Fibroblast of lung (primary cell): ENCODE measurements around the gene AGK.

Experiments used
- CTCF ChIP-seq, 2 donors: IDR thresholded peaks in 1 of 2; conservative IDR thresholded peaks in 1 of 2; 1 replicate in 1 of 2; 2 replicates in 1 of 2; pipeline ENCODE4 v1.5.1; 2011 to 2012; ENCODE audit warnings: low read length in 2 of 2, control low read depth in 1 of 2, inconsistent platforms in 1 of 2, low read depth in 1 of 2, mild to moderate bottlenecking in 1 of 2
- EZH2 ChIP-seq: IDR thresholded peaks from 2 replicates; pipeline ENCODE4 v1.5.1; 2012; ENCODE audit warnings: low read length, control low read depth, mild to moderate bottlenecking; ENCODE audit errors: missing control alignments

- TF ChIP-seq EZH2 (no peak), CTCF (conservative IDR thresholded peaks at IDR 0.05 in 1 of 2, IDR thresholded peaks at IDR 0.05 in 1 of 2; ENCODE audit: low read depth in 1 of 2, low read length in 2 of 2) (no peak)
These were observed 49.2 kb downstream of the AGK start for GRCh38 chr7:141600168-141601006.
